Kidney (tissue), 14 donors: ENCODE measurements around the gene UQCRHL. TPM values are rescaled to one million over a fixed set of nuclear protein-coding genes. Genes with fewer than 3 reads are reported as not detected.

Experiments used
- DNase-seq, 5 donors: peaks; one replicate each; pipeline ENCODE4 v3.0.0-alpha.2; 2013 to 2020
- FAIRE-seq: peaks from 2 replicates; lab custom pipeline; 2012; peaks lifted over from hg19 to GRCh38; lab: Jason Lieb, UNC
- H3K27ac ChIP-seq, 2 donors: one replicate each; pipeline ENCODE4 v1.7.0; 2013; ENCODE audit warnings: low read depth in 2 of 2, low read length in 2 of 2, inconsistent platforms in 1 of 2
- H3K27me3 ChIP-seq: one replicate; pipeline ENCODE4 v1.7.1; 2013; ENCODE audit warnings: low read length, inconsistent platforms; ENCODE audit not compliant: control insufficient read depth, insufficient read depth
- H3K36me3 ChIP-seq, 3 donors: one replicate each; pipeline versions ENCODE4 v1.7.0 to v1.7.1; 2013; ENCODE audit warnings: low read length in 3 of 3, control low read depth in 1 of 3, inconsistent platforms in 1 of 3; ENCODE audit not compliant: insufficient read depth in 3 of 3, control insufficient read depth in 2 of 3
- H3K4me1 ChIP-seq, 3 donors: one replicate each; pipeline versions ENCODE4 v1.7.0 to v1.7.1; 2013; ENCODE audit warnings: low read length in 3 of 3, inconsistent platforms in 1 of 3, low read depth in 1 of 3; ENCODE audit not compliant: control insufficient read depth in 2 of 3, insufficient read depth in 2 of 3
- H3K4me3 ChIP-seq, 3 donors: one replicate each; pipeline versions ENCODE4 v1.7.0 to v1.8.1; 2013; ENCODE audit warnings: low read length in 3 of 3, control low read depth in 1 of 3, inconsistent platforms in 1 of 3
- H3K9ac ChIP-seq, 3 donors: one replicate each; pipeline versions ENCODE4 v1.7.0 to v1.7.1; 2013; ENCODE audit warnings: low read length in 3 of 3, control low read depth in 1 of 3, inconsistent platforms in 1 of 3
- H3K9me3 ChIP-seq, 3 donors: one replicate each; pipeline versions ENCODE4 v1.7.0 to v1.7.1; 2013; ENCODE audit warnings: low read length in 3 of 3, control low read depth in 1 of 3, inconsistent platforms in 1 of 3; ENCODE audit not compliant: control insufficient read depth in 2 of 3, insufficient read depth in 1 of 3
- CTCF ChIP-seq: IDR thresholded peaks from 3 replicates; pipeline ENCODE4 v1.5.1; 2012; ENCODE audit warnings: mild to moderate bottlenecking, moderate library complexity, borderline replicate concordance; ENCODE audit not compliant: insufficient read depth; ENCODE audit errors: extremely low read depth
- intact Hi-C: fragments of 100-400 bp; cut with DNase I; formaldehyde crosslinking; loops from one replicate; pipeline ENCODE4 v1.11.1; 2022
- polyA plus RNA-seq: library from polyadenylated mRNA; stranded (reverse); fragments of 350-450 nt; fragmentation: Illumina TruSeq; extraction: RNeasy Lipid Tissue Mini Kit (QIAGEN cat#74804); gene quantifications from one replicate; pipeline ENCODE4 v1.2.3, GENCODE V29; 2014; ENCODE audit warnings: low read depth, low replicate concordance; ENCODE audit not compliant: insufficient read depth
- total RNA-seq: library from RNA; stranded (reverse); fragmentation: NEBNext Ultra II Directional; extraction: Animal tissue kit (Norgen Biotek cat#: 25700); gene quantifications from one replicate; pipeline ENCODE4 v1.2.1, GENCODE V29; 2021
- donor health status: control.
- donor health status: control.
- donor health status: control.
- donor health status: control.
- donor health status: control.
- donor health status: DM: yes; HTN: yes; CAD: no.
- donor health status: Normal renal cell carcinoma (clear cell type).

The UQCRHL gene
- total and polyA plus RNA-seq, 2 donors from 2014 or later, result 0.91 to 11.8 TPM

DNA sequence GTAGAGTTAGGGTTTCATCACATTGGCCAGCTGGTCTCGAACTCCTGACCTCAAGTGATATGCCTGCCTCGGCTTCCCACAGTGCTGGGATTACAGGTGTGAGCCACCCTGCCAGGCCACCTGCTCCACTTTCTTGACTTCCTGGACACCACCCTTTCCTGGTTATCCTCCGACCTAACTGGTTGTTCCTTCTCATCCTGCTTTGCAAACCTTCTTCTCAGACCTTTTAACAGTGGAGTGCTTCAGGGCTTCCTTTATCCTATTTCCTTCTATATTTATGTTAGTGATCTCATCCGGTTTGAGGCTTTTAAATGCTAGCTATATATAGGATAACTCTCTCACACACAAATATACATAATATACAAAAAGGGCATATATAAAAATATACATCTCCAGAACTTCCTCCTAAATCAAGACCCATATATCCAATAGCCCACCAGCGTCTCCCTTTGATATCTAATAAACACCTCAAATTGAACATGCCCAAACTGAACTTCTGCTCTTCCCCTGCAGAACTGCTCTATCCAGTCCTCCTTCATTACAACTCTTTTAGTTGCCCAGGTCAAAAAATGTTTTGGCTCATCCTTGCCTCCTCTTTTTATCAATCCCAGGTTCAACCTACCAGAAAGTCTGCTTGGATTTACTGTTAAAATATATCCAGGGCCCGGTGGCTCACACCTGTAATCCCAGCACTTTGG is 19.5 kb upstream of the UQCRHL start:
- Histone ChIP-seq H3K9ac (no peak overlapping the region), H3K9me3 (no peaks in the 10 kb centered on the region), H3K4me3 (no peak overlapping the region), H3K36me3 (no peaks in the 10 kb centered on the region), H3K4me1 (peaks cover 0 to 4% (median 0%) of the 10 kb centered on the region in 3 donors), H3K27me3 (no peaks in the 10 kb centered on the region), H3K27ac (no peak overlapping the region)
- no peak for TF ChIP-seq CTCF
- FAIRE-seq (no peak), DNase-seq (no peak)
- intact Hi-C loops, result no loop called here

DNA sequence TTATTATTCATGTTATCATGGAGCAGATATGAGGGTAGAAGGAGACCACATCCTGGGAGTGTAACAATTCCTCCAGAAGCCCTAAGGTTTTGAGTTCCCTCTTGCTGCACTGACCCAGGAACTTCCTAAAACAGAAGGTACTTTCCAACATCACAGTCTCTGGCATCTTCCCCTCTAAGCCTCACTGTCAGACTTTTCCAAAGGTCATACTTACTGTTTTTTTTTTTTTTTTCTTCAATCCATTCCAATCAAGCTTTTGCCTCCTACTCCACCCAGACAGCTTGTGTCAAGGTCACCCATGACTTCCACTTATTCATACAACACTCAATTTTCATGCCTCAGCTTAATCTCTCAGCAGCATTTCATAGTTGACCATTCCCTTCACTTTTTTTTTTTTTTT is 18.4 kb upstream of the UQCRHL start:
- no peaks in the 10 kb centered on the region for H3K36me3 ChIP-seq
- H3K9ac ChIP-seq, result no peak overlapping the region
- H3K4me3 ChIP-seq, result no peak overlapping the region
- H3K9me3 ChIP-seq, result no peaks in the 10 kb centered on the region
- no peak for FAIRE-seq
- no peak overlapping the region for H3K27ac ChIP-seq
- H3K4me1 ChIP-seq, result peaks cover 0 to 4% (median 0%) of the 10 kb centered on the region in 3 donors
- H3K27me3 ChIP-seq, result no peaks in the 10 kb centered on the region
- intact Hi-C loops, result no loop called here
- DNase-seq, result peak in 1 of 5 donors; percentile 30
- no peak for TF ChIP-seq CTCF

DNA sequence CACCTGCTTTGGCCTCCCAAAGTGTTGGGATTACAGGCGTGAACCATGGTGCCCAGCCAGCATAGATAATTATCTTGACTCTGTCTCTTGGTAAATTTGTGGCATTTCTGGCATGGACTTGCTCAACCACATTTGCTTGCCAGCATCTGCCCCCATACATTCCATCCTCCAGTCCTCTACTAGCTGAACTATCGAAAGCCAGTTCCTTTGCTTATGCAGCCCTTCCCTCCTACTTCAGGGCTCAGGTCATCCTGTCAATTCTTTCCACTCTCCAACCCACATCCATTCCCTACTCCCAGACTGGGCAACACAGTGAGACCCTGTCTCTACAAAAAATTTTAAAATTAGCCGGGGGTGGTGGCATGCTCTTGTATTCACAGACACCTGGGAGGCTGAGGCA is 13.0 kb upstream of the UQCRHL start:
- Histone ChIP-seq H3K4me3 (no peak overlapping the region), H3K27me3 (no peaks in the 10 kb centered on the region), H3K27ac (no peak overlapping the region), H3K36me3 (no peaks in the 10 kb centered on the region), H3K9me3 (no peaks in the 10 kb centered on the region), H3K4me1 (no peaks in the 10 kb centered on the region), H3K9ac (no peak overlapping the region)
- peak in 1 of 5 donors; percentile 13 for DNase-seq
- no peak for FAIRE-seq
- TF ChIP-seq CTCF, result no peak
- intact Hi-C loops, result no loop called here
